Measurements from ENCODE around the gene DUSP14.

DNA sequence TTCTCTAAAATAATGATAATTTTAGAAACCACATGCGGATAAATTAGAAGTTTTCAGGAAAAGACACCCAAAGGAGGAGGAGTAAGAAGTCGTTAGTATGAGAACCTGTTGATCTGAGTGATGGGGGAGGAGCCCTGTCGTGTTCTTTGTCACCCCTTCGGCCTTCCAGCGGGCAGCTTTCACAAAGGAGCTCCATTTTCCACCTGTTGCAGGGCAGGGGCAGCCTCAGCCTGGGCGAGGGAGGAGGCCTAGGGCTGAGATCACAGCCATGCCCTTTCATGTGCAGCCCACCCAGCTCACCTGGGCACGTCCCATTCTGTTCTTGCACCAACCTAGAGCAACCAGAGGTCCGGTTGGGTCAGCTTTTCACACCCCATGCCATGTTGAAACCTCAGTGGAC lies 5.3 kb downstream of the DUSP14 start:
- TF ChIP-seq POLR2A (IDR thresholded peaks at IDR 0.05) (no peak), CTCF (IDR thresholded peaks at IDR 0.05) (no peak)
